GM12875 (cell line): ENCODE results near the gene MGAT5.

ENCODE experiments used
- H3K4me3 ChIP-seq: one replicate; pipeline ENCODE4 v1.5.1; 2011; ENCODE audit warnings: low read depth, low read length, control low read depth
- TF ChIP-seq, protein P1 (sequence below): IDR thresholded peaks from 2 replicates; pipeline ENCODE4 v1.5.1; 2011; ENCODE audit warnings: low read depth, mild to moderate bottlenecking, control low read depth, inconsistent platforms, low read length, moderate library complexity, borderline replicate concordance; ENCODE audit not compliant: insufficient read depth

The MGAT5 gene

GRCh38 chr2:134443814-134444480, 190.1 kb downstream of the MGAT5 start:
- TF ChIP-seq, protein P1, sequence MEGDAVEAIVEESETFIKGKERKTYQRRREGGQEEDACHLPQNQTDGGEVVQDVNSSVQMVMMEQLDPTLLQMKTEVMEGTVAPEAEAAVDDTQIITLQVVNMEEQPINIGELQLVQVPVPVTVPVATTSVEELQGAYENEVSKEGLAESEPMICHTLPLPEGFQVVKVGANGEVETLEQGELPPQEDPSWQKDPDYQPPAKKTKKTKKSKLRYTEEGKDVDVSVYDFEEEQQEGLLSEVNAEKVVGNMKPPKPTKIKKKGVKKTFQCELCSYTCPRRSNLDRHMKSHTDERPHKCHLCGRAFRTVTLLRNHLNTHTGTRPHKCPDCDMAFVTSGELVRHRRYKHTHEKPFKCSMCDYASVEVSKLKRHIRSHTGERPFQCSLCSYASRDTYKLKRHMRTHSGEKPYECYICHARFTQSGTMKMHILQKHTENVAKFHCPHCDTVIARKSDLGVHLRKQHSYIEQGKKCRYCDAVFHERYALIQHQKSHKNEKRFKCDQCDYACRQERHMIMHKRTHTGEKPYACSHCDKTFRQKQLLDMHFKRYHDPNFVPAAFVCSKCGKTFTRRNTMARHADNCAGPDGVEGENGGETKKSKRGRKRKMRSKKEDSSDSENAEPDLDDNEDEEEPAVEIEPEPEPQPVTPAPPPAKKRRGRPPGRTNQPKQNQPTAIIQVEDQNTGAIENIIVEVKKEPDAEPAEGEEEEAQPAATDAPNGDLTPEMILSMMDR, result no peak
- H3K4me3 ChIP-seq, result no peak overlapping the region

DNA sequence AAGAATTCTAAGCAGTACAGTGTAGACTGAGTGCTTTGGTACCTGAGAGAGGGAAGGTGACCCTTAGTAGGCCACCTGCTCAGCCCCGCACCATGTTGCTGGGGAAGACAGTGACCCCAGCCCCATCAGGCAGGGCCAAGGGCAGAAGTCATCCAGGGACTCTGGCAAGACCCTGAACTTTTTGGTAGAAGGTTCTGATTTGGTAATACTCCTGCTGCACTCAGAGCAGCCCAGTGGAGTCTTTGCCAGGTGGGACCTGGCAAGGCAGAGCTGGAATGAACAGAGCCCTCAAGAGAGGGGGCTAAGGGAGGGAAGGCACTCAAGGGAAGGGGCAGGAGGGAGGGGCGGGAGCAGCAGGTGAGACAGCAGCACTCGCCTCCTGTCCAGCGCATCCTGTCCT, 191.2 kb downstream of the MGAT5 start:
- H3K4me3 ChIP-seq, result no peak overlapping the region
- TF ChIP-seq, protein P1, result no peak

DNA sequence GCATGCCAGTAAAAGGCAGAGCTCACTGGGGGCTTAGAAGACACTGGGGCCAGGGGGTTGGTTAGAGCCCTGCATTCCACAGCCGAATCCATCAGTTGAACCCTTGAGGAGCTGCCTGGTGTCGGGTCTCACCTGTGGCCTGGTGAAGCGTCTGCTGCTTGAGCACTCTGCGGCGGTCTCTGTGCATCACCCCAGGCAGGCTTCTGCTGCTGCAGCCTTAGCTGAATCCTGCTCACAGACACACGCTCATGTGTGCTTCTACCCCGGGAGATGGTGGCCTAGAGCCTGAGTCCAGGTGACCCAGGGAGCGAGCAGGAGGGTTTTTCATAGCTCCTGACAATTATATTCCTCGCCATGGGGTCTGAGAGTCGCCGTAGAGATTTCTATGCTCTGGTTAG, 192.1 kb downstream of the MGAT5 start:
- no peak overlapping the region for H3K4me3 ChIP-seq
- TF ChIP-seq, protein P1, result no peak

DNA sequence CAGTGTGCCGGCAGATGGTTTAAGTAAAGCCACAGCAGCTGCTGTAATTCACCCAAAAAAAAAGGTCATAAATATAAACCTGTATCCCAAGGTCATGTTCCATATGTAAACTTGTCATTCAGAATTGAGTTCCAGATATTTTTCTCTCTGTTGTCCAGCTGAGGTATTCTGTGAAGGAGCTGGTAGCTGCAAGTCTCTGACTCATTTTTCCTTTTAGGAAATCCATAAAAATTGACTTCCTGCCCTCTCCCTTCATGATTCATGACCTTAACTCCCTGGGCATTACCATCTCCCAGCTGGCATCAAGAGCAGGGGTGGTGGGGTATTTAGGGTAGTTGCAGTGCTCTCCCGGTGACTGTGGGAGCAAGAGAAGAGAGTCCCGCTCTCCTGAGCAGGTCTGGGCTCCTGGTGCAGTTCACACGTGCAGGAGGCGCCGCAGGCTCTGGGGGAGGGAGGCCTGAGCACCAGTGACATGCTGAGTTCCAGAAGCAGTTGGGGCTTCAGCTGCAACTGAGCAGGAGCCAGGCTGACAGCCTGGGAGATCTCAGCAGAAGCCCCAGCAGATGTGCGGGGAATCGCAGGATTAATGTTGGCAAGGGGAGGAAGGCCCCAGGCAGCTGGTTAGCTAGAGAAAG, 192.6 kb downstream of the MGAT5 start:
- H3K4me3 ChIP-seq, result no peak overlapping the region
- TF ChIP-seq, protein P1, result no peak

- H3K4me3 ChIP-seq, result no peak overlapping the region
- TF ChIP-seq, protein P1, result no peak
Measured at GRCh38 chr2:134447669-134448068, 193.8 kb downstream of the MGAT5 start.

GRCh38 chr2:134448650-134449049, 194.8 kb downstream of the MGAT5 start:
- no peak overlapping the region for H3K4me3 ChIP-seq
- TF ChIP-seq, protein P1, result no peak

DNA sequence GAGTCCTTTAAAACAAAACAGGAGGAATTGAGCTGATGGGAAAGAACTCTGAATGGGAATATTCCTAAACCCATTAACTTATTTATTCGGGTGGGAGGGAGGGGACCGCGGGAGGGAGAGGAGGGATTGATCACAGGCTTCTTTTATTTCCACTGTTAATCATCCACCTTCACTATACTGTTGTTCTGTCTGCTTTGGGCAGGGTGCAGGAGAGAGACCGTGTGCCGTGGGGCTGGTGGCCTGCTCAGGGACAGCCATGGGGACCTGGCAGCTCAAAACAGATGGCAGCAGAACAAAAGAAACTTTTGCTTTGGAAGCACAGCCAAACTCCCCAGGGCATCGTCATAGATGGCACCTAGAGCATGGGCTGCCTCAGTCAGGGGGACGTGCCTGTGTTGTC, 195.3 kb downstream of the MGAT5 start:
- TF ChIP-seq, protein P1, result no peak
- H3K4me3 ChIP-seq, result no peak overlapping the region
